IPS-NIHi7 (cell line): ENCODE data around the gene CYP26C1.
A peak's percentile ranks its signal among the peaks of the same experiment; 100 is the strongest.

Source experiments
- DNase-seq: peaks from one replicate; pipeline ENCODE4 v3.0.0; 2012; ENCODE audit warnings: mixed read lengths; ENCODE audit errors: extremely low spot score

CYP26C1 gene

GRCh38 chr10:93063977-93064660 lies 3.5 kb downstream of the CYP26C1 start:
- DNase-seq, result no peak

GRCh38 chr10:93064874-93065660 lies 4.5 kb downstream of the CYP26C1 start:
- DNase-seq, result no peak

GRCh38 chr10:93065675-93066543 lies 5.3 kb downstream of the CYP26C1 start:
- peak; percentile 48 for DNase-seq

GRCh38 chr10:93066544-93066913 lies 5.9 kb downstream of the CYP26C1 start:
- DNase-seq, result no peak

- DNase-seq, result no peak
These were observed 7.1 kb downstream of the CYP26C1 start for GRCh38 chr10:93067443-93068365.

- peak; percentile 46 for DNase-seq
These were observed 8.0 kb downstream of the CYP26C1 start for GRCh38 chr10:93068411-93069244.

GRCh38 chr10:93069245-93069561 lies 8.6 kb downstream of the CYP26C1 start:
- DNase-seq, result no peak

- no peak for DNase-seq
These were observed 10.0 kb downstream of the CYP26C1 start for GRCh38 chr10:93070378-93071176.

GRCh38 chr10:93071177-93071472 lies 10.5 kb downstream of the CYP26C1 start:
- DNase-seq, result no peak

- DNase-seq, result peak; percentile 83
These were observed 11.2 kb downstream of the CYP26C1 start for GRCh38 chr10:93071674-93072224.

GRCh38 chr10:93072225-93072712 lies 11.7 kb downstream of the CYP26C1 start:
- no peak for DNase-seq

GRCh38 chr10:93072713-93073538 lies 12.3 kb downstream of the CYP26C1 start:
- no peak for DNase-seq

GRCh38 chr10:93073539-93074146 lies 13.0 kb downstream of the CYP26C1 start, which contains the start of gene CYP26A1:
CYP26A1 (plus strand) TSS chr10:93073893; CDS start chr10:93073935, 42 bp downstream.
- DNase-seq, result peak; percentile 78

GRCh38 chr10:93074147-93074596 lies 13.6 kb downstream of the CYP26C1 start:
- DNase-seq, result no peak

GRCh38 chr10:93074597-93075368 lies 14.2 kb downstream of the CYP26C1 start:
- no peak for DNase-seq

GRCh38 chr10:93075369-93076221 lies 15.0 kb downstream of the CYP26C1 start:
- DNase-seq, result no peak
